A673 (cell line): ENCODE measurements around the gene ITSN1.

Experiments
- CTCF ChIP-seq: fragments of 300-800, 200-600 bp; sonication (generic); conservative IDR thresholded peaks from 2 replicates; pipeline ENCODE4 v1.5.1; 2017; ENCODE audit warnings: low read depth, mild to moderate bottlenecking, antibody characterized with exemption, low read length, moderate library complexity, mixed read lengths
- EZH2 ChIP-seq: fragments of 200-600 bp; sonication (generic); IDR thresholded peaks from 2 replicates; pipeline ENCODE4 v1.6.1; 2017; ENCODE audit warnings: borderline replicate concordance, low read depth, mild to moderate bottlenecking, mixed read lengths, antibody characterized with exemption, low read length; ENCODE audit not compliant: poor library complexity, severe bottlenecking

- TF ChIP-seq EZH2, result no peak
- no peak for TF ChIP-seq CTCF
These were observed 172.9 kb downstream of the ITSN1 start for GRCh38 chr21:33815143-33815707.
